Measurements from ENCODE around the gene RBM19.

RBM19 gene

DNA sequence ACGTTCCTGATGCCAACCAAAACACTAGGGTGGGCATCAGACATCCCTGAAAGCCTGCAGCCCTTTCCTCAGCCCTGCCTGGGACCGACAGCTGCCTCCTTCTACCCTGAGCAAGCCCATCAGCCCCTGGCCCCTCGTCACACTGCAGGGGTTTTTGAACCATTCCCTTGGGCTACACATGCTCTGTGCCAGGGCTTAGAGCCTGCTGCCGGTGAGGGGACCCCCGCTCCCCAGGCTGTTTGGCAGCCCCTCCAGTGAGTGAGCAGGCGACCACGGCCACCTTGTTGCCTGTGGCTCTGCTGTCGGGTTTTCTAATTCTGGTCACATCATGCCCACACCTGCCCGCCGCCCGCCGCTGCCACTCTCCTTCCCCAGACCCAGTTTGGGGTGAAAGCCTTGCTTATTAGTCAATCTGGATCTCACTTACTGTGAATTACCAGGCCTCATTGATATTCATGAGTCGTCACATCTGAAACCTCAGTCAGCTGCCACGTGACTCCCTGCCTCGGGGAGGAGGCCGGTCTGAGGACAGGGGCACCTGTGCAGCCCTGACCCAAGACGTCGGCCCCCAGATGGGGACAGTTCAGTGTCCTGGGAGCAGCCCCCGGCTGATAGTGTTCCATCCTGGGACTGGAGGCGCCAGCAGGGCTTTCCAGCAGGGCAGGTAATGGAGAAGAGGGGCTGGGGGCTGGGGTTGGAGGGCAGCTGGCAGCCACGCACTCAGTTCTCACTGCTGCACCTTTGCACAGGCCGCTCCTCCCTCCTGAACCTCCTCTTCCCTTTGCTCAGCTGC, 163.0 kb downstream of the RBM19 start:
- DNase-seq (ENCODE audit: extremely low read depth, low read depth): no peak
- TF ChIP-seq, protein P1, sequence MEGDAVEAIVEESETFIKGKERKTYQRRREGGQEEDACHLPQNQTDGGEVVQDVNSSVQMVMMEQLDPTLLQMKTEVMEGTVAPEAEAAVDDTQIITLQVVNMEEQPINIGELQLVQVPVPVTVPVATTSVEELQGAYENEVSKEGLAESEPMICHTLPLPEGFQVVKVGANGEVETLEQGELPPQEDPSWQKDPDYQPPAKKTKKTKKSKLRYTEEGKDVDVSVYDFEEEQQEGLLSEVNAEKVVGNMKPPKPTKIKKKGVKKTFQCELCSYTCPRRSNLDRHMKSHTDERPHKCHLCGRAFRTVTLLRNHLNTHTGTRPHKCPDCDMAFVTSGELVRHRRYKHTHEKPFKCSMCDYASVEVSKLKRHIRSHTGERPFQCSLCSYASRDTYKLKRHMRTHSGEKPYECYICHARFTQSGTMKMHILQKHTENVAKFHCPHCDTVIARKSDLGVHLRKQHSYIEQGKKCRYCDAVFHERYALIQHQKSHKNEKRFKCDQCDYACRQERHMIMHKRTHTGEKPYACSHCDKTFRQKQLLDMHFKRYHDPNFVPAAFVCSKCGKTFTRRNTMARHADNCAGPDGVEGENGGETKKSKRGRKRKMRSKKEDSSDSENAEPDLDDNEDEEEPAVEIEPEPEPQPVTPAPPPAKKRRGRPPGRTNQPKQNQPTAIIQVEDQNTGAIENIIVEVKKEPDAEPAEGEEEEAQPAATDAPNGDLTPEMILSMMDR (IDR thresholded peaks at IDR 0.05; ENCODE audit: low read depth, low read length): no peak

DNA sequence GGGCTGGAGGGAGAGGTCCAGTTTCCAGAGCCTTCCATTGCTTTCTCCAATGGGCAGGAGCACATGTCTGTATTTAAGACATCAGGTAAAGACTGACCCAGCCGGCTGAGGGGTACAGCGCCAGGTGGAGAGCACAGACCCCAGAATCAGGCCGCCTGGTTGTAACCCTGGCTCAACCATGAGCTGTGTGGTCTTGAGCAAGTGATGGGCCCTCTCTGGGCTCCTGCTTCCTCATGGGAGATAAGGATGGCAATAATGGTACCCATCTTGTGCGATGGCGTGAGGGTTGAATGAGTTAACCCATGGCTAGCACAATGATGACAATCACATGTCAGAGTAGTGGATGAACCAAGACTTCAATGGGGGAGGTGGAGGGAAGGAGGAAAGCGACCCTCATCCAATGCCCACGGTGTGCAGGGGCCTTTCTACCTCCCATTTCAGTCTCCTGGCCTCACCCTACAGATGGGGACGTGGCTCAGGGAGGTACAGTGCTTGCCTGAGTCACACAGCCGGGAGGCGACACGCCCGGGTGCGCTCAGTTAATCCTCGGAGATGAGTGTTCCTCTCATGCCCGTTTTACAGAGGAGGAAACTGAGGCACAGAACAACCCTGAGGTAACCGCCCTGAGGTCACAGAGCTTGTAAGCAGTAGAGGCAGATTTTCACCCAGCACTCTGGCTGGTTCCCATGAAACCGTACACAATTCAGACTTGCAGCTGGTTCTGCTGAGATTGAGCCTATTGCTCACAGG, 163.9 kb downstream of the RBM19 start:
- TF ChIP-seq, protein P1 (IDR thresholded peaks at IDR 0.05; ENCODE audit: low read depth, low read length): no peak
- no peak for DNase-seq (ENCODE audit: extremely low read depth, low read depth)

DNA sequence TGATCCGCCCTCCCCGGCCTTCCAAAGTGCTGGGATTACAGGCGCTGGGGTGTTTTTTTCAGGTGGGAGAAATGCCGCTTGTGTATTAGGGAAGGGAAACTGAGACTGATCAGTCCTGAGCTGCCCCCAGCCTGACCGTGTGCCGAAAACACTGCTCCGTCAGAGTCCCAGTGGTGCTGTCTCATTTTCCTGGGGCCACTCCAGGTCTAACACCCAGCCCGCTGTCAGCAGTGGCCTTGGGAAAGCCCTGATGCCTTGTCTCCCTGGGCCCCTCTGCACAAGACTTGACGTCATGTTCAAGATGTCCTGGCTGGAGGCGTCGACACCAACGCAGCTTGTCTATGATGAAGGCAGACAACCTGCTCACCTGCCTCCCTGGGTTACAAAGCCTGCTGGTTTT, 165.9 kb downstream of the RBM19 start:
- TF ChIP-seq, protein P1 (IDR thresholded peaks at IDR 0.05; ENCODE audit: low read depth, low read length): no peak
- DNase-seq (ENCODE audit: extremely low read depth, low read depth): no peak

DNA sequence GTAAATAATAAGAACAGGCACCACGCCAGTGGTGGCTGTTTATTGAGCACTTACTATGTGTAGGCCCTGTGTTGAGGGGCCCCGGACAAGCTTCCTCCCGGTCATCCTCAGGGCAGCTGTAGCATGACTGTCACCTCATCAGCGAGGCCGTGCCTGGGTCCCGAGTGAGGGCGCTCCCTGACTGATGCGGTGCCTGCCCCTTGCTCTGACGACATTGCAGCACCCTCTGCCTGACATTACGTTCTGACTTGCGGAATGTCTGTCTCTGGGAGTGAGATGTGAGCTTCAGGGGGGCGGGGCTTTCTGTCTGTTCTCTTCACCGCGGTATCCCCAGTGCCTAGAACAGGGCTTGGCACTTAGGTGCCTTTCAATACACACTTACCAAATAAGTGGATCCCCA, 167.6 kb downstream of the RBM19 start:
- no peak for DNase-seq (ENCODE audit: extremely low read depth, low read depth)

DNA sequence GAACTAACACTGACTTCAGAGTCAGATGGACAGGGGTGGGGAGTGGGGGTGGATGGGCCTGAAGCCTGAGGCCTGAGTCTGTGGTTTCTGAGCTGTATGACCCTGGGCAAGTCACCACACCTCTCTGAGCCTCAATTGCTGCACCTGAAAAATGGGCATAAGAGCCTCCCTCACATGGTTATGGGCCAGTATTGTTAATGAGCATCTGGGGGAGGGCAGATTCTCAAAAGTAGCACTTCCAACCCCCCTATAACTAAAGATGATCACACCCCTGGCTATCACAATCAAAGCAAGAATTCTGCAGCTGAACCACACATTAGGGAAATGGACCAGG, 168.6 kb downstream of the RBM19 start:
- TF ChIP-seq, protein P1 (IDR thresholded peaks at IDR 0.05; ENCODE audit: low read depth, low read length): no peak
- DNase-seq (ENCODE audit: extremely low read depth, low read depth): no peak

More for the DNA sequence above, 167.6 kb downstream of the RBM19 start:
- TF ChIP-seq, protein P1 (IDR thresholded peaks at IDR 0.05; ENCODE audit: low read depth, low read length): no peak

DNA sequence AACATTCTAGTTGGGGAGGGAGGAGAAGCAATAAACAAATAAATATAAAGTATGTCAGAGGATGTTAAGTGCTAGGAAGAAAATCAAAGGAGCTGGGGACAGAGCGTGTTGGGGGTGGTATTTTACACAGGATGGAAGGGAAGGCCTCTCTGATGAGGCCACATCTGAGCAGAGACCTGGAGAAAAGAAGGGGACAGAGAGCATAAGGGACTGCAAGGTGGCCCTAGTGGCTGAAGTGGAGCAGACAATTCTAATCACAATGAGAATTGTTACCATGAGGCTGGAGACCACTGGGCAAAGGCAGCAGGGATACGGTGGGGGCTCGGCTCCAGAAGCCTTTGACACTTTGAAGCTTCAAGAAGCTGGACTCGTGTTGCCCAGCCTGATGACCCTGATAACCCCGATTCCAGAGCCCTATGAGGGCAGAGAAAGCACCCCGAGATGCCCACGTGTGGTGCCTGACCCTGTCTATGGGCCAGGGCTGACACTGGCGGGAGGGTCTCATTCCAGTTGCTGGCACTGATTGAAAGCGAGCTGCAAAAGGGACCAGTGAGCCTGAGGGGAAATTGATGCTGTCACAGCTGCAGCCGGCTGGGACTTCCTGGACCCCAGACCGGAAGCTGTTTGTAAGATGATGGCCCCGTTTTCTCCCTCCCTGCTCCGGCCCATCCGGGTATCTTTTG, 169.1 kb downstream of the RBM19 start:
- TF ChIP-seq, protein P1 (IDR thresholded peaks at IDR 0.05; ENCODE audit: low read depth, low read length): no peak
- DNase-seq (ENCODE audit: extremely low read depth, low read depth): no peak

All from AG09319 (cell line).